HEK293 (cell line): ENCODE results near the gene PKP3.
A peak's percentile ranks its signal among the peaks of the same experiment; 100 is the strongest.

Experiments
- GLIS1 ChIP-seq: fragments of 450-650 bp; formaldehyde crosslinking; IDR thresholded peaks from 2 replicates; pipeline ENCODE4 v1.5.1; 2016; ENCODE audit warnings: missing biosample characterization, missing genetic modification characterization
- HOXC10 ChIP-seq: sonication (generic); formaldehyde crosslinking; IDR thresholded peaks from 2 replicates; pipeline ENCODE4 v1.8.1; 2023; ENCODE audit warnings: mild to moderate bottlenecking, missing genetic modification reagents
- KLF1 ChIP-seq: fragments of 450-650 bp; formaldehyde crosslinking; IDR thresholded peaks from 2 replicates; pipeline ENCODE4 v1.5.1; 2016; ENCODE audit warnings: missing biosample characterization, missing genetic modification characterization
- KLF8 ChIP-seq: fragments of 450-650 bp; formaldehyde crosslinking; IDR thresholded peaks from 2 replicates; pipeline ENCODE4 v1.5.1; 2016; ENCODE audit warnings: missing biosample characterization, missing genetic modification characterization
- MZF1 ChIP-seq: fragments of 450-650 bp; formaldehyde crosslinking; IDR thresholded peaks from 2 replicates; pipeline ENCODE4 v1.5.1; 2017; ENCODE audit warnings: missing biosample characterization, missing genetic modification characterization, borderline replicate concordance
- SALL2 ChIP-seq: fragments of 450-650 bp; formaldehyde crosslinking; IDR thresholded peaks from 2 replicates; pipeline ENCODE4 v1.5.0; 2017; ENCODE audit warnings: missing biosample characterization, mild to moderate bottlenecking, missing genetic modification characterization, borderline replicate concordance
- SP3 ChIP-seq: fragments of 450-650 bp; formaldehyde crosslinking; IDR thresholded peaks from 2 replicates; pipeline ENCODE4 v1.5.1; 2016; ENCODE audit warnings: missing biosample characterization, missing genetic modification characterization
- ZBTB17 ChIP-seq: fragments of 450-650 bp; formaldehyde crosslinking; IDR thresholded peaks from 2 replicates; pipeline ENCODE4 v1.5.1; 2016; ENCODE audit warnings: missing biosample characterization, missing genetic modification characterization
- ZBTB20 ChIP-seq: fragments of 450-650 bp; formaldehyde crosslinking; IDR thresholded peaks from 2 replicates; pipeline ENCODE4 v1.5.1; 2016; ENCODE audit warnings: missing biosample characterization, missing genetic modification characterization
- ZIC2 ChIP-seq: fragments of 450-650 bp; formaldehyde crosslinking; IDR thresholded peaks from 2 replicates; pipeline ENCODE4 v1.5.1; 2016; ENCODE audit warnings: missing biosample characterization, missing genetic modification characterization
- ZNF214 ChIP-seq: fragments of 450-650 bp; formaldehyde crosslinking; IDR thresholded peaks from 2 replicates; pipeline ENCODE4 v1.5.1; 2017; ENCODE audit warnings: missing biosample characterization, mild to moderate bottlenecking, missing genetic modification characterization, borderline replicate concordance
- ZNF239 ChIP-seq: fragments of 450-650 bp; formaldehyde crosslinking; IDR thresholded peaks from 2 replicates; pipeline ENCODE4 v1.5.1; 2016; ENCODE audit warnings: missing biosample characterization, missing genetic modification characterization
- ZNF292 ChIP-seq: fragments of 450-650 bp; formaldehyde crosslinking; IDR thresholded peaks from 2 replicates; pipeline ENCODE4 v1.5.1; 2016; ENCODE audit warnings: low read depth, missing biosample characterization, missing genetic modification characterization, borderline replicate concordance
- ZNF302 ChIP-seq: fragments of 450-650 bp; formaldehyde crosslinking; IDR thresholded peaks from 2 replicates; pipeline ENCODE4 v1.5.1; 2016; ENCODE audit warnings: missing biosample characterization, missing genetic modification characterization, low read depth
- ZNF335 ChIP-seq: fragments of 450-650 bp; formaldehyde crosslinking; conservative IDR thresholded peaks from 2 replicates; pipeline ENCODE4 v1.5.1; 2016; ENCODE audit warnings: missing biosample characterization, missing genetic modification characterization
- ZNF416 ChIP-seq: fragments of 450-650 bp; formaldehyde crosslinking; IDR thresholded peaks from 2 replicates; pipeline ENCODE4 v1.5.1; 2016; ENCODE audit warnings: missing biosample characterization, missing genetic modification characterization
- ZNF521 ChIP-seq: fragments of 450-650 bp; formaldehyde crosslinking; IDR thresholded peaks from 2 replicates; pipeline ENCODE4 v1.5.1; 2017; ENCODE audit warnings: missing biosample characterization, mild to moderate bottlenecking, missing genetic modification characterization
- ZNF529 ChIP-seq: fragments of 450-650 bp; formaldehyde crosslinking; IDR thresholded peaks from 2 replicates; pipeline ENCODE4 v1.5.1; 2017; ENCODE audit warnings: missing genetic modification characterization, missing biosample characterization; ENCODE audit not compliant: insufficient replicate concordance
- ZNF600 ChIP-seq: fragments of 450-650 bp; formaldehyde crosslinking; IDR thresholded peaks from 2 replicates; pipeline ENCODE4 v1.5.1; 2016; ENCODE audit warnings: missing biosample characterization, missing genetic modification characterization
- ZNF654 ChIP-seq: fragments of 450-650 bp; formaldehyde crosslinking; IDR thresholded peaks from 2 replicates; pipeline ENCODE4 v1.5.1; 2016; ENCODE audit warnings: low read depth, missing biosample characterization, missing genetic modification characterization
- ZNF785 ChIP-seq: fragments of 450-650 bp; formaldehyde crosslinking; IDR thresholded peaks from 2 replicates; pipeline ENCODE4 v1.5.1; 2016; ENCODE audit warnings: missing biosample characterization, missing genetic modification characterization
- ZSCAN16 ChIP-seq: fragments of 450-650 bp; formaldehyde crosslinking; IDR thresholded peaks from 2 replicates; pipeline ENCODE4 v1.5.1; 2016; ENCODE audit warnings: missing biosample characterization, missing genetic modification characterization
- TF ChIP-seq, protein P1 (sequence below): fragments of 450-650 bp; formaldehyde crosslinking; IDR thresholded peaks from 2 replicates; pipeline ENCODE4 v1.5.1; 2016; ENCODE audit warnings: missing biosample characterization, missing genetic modification characterization
- TF ChIP-seq, protein P2 (sequence below): fragments of 450-650 bp; formaldehyde crosslinking; IDR thresholded peaks from 2 replicates; pipeline ENCODE4 v1.5.1; 2016; ENCODE audit warnings: missing biosample characterization, missing genetic modification characterization
- TF ChIP-seq, protein P3 (sequence below): fragments of 450-650 bp; formaldehyde crosslinking; IDR thresholded peaks from 2 replicates; pipeline ENCODE4 v1.5.1; 2016; ENCODE audit warnings: missing biosample characterization, missing genetic modification characterization
- TF ChIP-seq, protein P4 (sequence below): fragments of 450-650 bp; formaldehyde crosslinking; IDR thresholded peaks from 2 replicates; pipeline ENCODE4 v1.5.1; 2017; ENCODE audit warnings: missing biosample characterization, missing genetic modification characterization
- TF ChIP-seq, protein P5 (sequence below): fragments of 450-650 bp; formaldehyde crosslinking; IDR thresholded peaks from 2 replicates; pipeline ENCODE4 v1.5.1; 2016; ENCODE audit warnings: missing biosample characterization, missing genetic modification characterization

The PKP3 gene

DNA sequence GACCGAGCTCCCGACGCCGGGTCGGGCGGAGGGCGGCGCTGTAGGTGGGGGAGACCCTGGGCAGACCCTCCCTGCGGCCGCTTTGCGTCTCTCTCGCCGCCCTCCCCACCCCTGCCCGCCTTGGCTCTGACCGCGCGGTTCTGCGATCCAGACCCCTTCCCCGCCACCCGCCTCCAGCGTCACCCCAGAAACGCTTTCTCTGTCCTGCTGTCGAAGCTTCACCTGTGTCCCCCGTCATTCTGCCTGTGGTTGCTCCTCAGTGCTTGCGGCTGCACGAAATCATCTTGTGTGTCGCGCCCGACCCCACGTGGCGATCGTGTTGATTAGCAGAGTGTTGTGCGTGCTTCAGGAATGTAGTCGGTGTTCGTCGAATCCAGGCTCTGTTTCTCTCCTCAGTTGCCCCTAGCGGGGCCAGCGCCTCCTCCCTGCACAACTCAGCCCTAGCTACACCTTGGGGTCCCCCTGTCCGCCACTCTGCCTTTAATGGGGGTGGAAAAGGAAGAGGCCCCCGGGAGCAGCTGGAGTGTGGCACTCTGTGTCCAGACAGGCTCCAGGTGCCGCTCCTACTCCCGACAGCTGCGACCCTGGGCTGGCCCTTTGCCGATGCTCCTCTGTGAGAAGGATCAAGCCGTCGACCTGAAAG lies 56.9 kb downstream of the PKP3 start (continued):
- TF ChIP-seq, protein P1, sequence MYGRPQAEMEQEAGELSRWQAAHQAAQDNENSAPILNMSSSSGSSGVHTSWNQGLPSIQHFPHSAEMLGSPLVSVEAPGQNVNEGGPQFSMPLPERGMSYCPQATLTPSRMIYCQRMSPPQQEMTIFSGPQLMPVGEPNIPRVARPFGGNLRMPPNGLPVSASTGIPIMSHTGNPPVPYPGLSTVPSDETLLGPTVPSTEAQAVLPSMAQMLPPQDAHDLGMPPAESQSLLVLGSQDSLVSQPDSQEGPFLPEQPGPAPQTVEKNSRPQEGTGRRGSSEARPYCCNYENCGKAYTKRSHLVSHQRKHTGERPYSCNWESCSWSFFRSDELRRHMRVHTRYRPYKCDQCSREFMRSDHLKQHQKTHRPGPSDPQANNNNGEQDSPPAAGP (tag by site-specific recombination) = peak; percentile 29; the same call in 1 of the 2 replicates
- TF ChIP-seq, protein P2, sequence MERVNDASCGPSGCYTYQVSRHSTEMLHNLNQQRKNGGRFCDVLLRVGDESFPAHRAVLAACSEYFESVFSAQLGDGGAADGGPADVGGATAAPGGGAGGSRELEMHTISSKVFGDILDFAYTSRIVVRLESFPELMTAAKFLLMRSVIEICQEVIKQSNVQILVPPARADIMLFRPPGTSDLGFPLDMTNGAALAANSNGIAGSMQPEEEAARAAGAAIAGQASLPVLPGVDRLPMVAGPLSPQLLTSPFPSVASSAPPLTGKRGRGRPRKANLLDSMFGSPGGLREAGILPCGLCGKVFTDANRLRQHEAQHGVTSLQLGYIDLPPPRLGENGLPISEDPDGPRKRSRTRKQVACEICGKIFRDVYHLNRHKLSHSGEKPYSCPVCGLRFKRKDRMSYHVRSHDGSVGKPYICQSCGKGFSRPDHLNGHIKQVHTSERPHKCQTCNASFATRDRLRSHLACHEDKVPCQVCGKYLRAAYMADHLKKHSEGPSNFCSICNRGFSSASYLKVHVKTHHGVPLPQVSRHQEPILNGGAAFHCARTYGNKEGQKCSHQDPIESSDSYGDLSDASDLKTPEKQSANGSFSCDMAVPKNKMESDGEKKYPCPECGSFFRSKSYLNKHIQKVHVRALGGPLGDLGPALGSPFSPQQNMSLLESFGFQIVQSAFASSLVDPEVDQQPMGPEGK (tag by site-specific recombination) = peak; percentile 44
- TF ChIP-seq ZNF302 (tag by site-specific recombination) = no peak
- TF ChIP-seq ZNF239 (tag by site-specific recombination) = no peak
- TF ChIP-seq ZNF292 (tag by site-specific recombination) = no peak
- TF ChIP-seq SALL2 (tag by site-specific recombination) = no peak
- no peak for TF ChIP-seq MZF1
- TF ChIP-seq ZSCAN16 (tag by site-specific recombination) = peak; percentile 34; the same call in 1 of the 2 replicates
- TF ChIP-seq, protein P3, sequence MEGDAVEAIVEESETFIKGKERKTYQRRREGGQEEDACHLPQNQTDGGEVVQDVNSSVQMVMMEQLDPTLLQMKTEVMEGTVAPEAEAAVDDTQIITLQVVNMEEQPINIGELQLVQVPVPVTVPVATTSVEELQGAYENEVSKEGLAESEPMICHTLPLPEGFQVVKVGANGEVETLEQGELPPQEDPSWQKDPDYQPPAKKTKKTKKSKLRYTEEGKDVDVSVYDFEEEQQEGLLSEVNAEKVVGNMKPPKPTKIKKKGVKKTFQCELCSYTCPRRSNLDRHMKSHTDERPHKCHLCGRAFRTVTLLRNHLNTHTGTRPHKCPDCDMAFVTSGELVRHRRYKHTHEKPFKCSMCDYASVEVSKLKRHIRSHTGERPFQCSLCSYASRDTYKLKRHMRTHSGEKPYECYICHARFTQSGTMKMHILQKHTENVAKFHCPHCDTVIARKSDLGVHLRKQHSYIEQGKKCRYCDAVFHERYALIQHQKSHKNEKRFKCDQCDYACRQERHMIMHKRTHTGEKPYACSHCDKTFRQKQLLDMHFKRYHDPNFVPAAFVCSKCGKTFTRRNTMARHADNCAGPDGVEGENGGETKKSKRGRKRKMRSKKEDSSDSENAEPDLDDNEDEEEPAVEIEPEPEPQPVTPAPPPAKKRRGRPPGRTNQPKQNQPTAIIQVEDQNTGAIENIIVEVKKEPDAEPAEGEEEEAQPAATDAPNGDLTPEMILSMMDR (tag by site-specific recombination) = peak; percentile 82
- no peak for TF ChIP-seq ZNF416 (tag by site-specific recombination)
- TF ChIP-seq ZNF521 (tag by site-specific recombination) = no peak
- TF ChIP-seq, protein P4, sequence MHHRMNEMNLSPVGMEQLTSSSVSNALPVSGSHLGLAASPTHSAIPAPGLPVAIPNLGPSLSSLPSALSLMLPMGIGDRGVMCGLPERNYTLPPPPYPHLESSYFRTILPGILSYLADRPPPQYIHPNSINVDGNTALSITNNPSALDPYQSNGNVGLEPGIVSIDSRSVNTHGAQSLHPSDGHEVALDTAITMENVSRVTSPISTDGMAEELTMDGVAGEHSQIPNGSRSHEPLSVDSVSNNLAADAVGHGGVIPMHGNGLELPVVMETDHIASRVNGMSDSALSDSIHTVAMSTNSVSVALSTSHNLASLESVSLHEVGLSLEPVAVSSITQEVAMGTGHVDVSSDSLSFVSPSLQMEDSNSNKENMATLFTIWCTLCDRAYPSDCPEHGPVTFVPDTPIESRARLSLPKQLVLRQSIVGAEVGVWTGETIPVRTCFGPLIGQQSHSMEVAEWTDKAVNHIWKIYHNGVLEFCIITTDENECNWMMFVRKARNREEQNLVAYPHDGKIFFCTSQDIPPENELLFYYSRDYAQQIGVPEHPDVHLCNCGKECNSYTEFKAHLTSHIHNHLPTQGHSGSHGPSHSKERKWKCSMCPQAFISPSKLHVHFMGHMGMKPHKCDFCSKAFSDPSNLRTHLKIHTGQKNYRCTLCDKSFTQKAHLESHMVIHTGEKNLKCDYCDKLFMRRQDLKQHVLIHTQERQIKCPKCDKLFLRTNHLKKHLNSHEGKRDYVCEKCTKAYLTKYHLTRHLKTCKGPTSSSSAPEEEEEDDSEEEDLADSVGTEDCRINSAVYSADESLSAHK = no peak
- peak; percentile 75 for TF ChIP-seq ZNF600 (tag by site-specific recombination)
- TF ChIP-seq ZIC2 (tag by site-specific recombination) = peak; percentile 64
- TF ChIP-seq GLIS1 (tag by site-specific recombination) = peak; percentile 74
- peak; percentile 15; the same call in 1 of the 2 replicates for TF ChIP-seq ZBTB20 (tag by site-specific recombination)
- TF ChIP-seq ZNF529 (tag by site-specific recombination) = no peak
- TF ChIP-seq, protein P5, sequence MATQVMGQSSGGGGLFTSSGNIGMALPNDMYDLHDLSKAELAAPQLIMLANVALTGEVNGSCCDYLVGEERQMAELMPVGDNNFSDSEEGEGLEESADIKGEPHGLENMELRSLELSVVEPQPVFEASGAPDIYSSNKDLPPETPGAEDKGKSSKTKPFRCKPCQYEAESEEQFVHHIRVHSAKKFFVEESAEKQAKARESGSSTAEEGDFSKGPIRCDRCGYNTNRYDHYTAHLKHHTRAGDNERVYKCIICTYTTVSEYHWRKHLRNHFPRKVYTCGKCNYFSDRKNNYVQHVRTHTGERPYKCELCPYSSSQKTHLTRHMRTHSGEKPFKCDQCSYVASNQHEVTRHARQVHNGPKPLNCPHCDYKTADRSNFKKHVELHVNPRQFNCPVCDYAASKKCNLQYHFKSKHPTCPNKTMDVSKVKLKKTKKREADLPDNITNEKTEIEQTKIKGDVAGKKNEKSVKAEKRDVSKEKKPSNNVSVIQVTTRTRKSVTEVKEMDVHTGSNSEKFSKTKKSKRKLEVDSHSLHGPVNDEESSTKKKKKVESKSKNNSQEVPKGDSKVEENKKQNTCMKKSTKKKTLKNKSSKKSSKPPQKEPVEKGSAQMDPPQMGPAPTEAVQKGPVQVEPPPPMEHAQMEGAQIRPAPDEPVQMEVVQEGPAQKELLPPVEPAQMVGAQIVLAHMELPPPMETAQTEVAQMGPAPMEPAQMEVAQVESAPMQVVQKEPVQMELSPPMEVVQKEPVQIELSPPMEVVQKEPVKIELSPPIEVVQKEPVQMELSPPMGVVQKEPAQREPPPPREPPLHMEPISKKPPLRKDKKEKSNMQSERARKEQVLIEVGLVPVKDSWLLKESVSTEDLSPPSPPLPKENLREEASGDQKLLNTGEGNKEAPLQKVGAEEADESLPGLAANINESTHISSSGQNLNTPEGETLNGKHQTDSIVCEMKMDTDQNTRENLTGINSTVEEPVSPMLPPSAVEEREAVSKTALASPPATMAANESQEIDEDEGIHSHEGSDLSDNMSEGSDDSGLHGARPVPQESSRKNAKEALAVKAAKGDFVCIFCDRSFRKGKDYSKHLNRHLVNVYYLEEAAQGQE (tag by site-specific recombination) = no peak
- TF ChIP-seq ZNF335 (tag by site-specific recombination) = peak; percentile 5; the same call in 1 of the 2 replicates
- 0 out of 2 replicates have a peak, but pooled peaks have one; percentile 38 for TF ChIP-seq KLF1 (tag by site-specific recombination)
- peak; percentile 42 for TF ChIP-seq SP3 (tag by site-specific recombination)
- TF ChIP-seq ZNF654 (tag by site-specific recombination) = peak; percentile 35
- peak; percentile 91 for TF ChIP-seq ZBTB17 (tag by site-specific recombination)
- no peak for TF ChIP-seq HOXC10 (CRISPR knock-in tag)
- no peak for TF ChIP-seq ZNF214 (tag by site-specific recombination)
- peak; percentile 38; the same call in 1 of the 2 replicates for TF ChIP-seq KLF8 (tag by site-specific recombination)
- no peak for TF ChIP-seq ZNF785 (tag by site-specific recombination)
- TF ChIP-seq, all 188 proteins: peak for 17
